Lung (tissue), 12 donors: ENCODE measurements around the gene PDP2. TPM values are rescaled to one million over a fixed set of nuclear protein-coding genes. Genes with fewer than 3 reads are reported as not detected.
A peak's percentile ranks its signal among the peaks of the same experiment; 100 is the strongest.

Source experiments
- ATAC-seq: fragments of 200-7000 bp; cut with Tn5 transposase; one replicate; pipeline ENCODE4 v1.9.1; 2020; ENCODE audit warnings: moderate number of reproducible peaks; ENCODE audit not compliant: insufficient read depth, low FRiP score
- DNase-seq, 3 donors: peaks; one replicate each; pipeline ENCODE4 v3.0.0-alpha.2; 2013 to 2017
- H3K27ac ChIP-seq, 2 donors: one replicate each; pipeline ENCODE4 v1.5.1; 2013; ENCODE audit warnings: mild to moderate bottlenecking in 2 of 2, moderate library complexity in 2 of 2, control low read depth in 1 of 2, inconsistent platforms in 1 of 2, low read depth in 1 of 2, low read length in 1 of 2
- H3K27me3 ChIP-seq, 3 donors: one replicate each; pipeline ENCODE4 v1.5.1; 2013; ENCODE audit warnings: low read length in 2 of 3; ENCODE audit not compliant: control insufficient read depth in 3 of 3, insufficient read depth in 3 of 3
- H3K36me3 ChIP-seq, 4 donors: one replicate each; pipeline ENCODE4 v1.5.1; 2013; ENCODE audit warnings: low read length in 4 of 4, mild to moderate bottlenecking in 1 of 4, moderate library complexity in 1 of 4; ENCODE audit not compliant: control insufficient read depth in 4 of 4, insufficient read depth in 4 of 4
- H3K4me1 ChIP-seq, 5 donors: one replicate each; pipeline ENCODE4 v1.5.1; 2013; ENCODE audit warnings: low read length in 5 of 5, mild to moderate bottlenecking in 2 of 5, moderate library complexity in 1 of 5; ENCODE audit not compliant: control insufficient read depth in 5 of 5, insufficient read depth in 5 of 5
- H3K4me3 ChIP-seq: one replicate; pipeline ENCODE4 v1.5.1; 2013; ENCODE audit warnings: mild to moderate bottlenecking, control low read depth, moderate library complexity
- H3K9ac ChIP-seq, 2 donors: one replicate each; pipeline ENCODE4 v1.5.1; 2013; ENCODE audit warnings: low read length in 2 of 2, control low read depth in 1 of 2; ENCODE audit not compliant: insufficient read depth in 1 of 2
- H3K9me3 ChIP-seq, 4 donors: one replicate each; pipeline ENCODE4 v1.5.1; 2013; ENCODE audit warnings: low read length in 3 of 4, mild to moderate bottlenecking in 1 of 4, moderate library complexity in 1 of 4; ENCODE audit not compliant: control insufficient read depth in 4 of 4, insufficient read depth in 3 of 4
- WGBS, 2 donors: extraction: QIAGEN DNeasy Blood & Tissue Kit; methylation state at CpG; one replicate each; pipeline ENCODE4 v1.1.7; 2013; 5-methylcytosine and 5-hydroxymethylcytosine counted together
- polyA plus RNA-seq, 2 donors: library from polyadenylated mRNA; stranded (reverse); fragments of 200-250 nt; gene quantifications; one replicate each; pipeline ENCODE4 v1.2.1, GENCODE V29; 2013
- total RNA-seq, 2 donors: library from RNA; depleted of rRNA in 1 of 2; stranded (reverse); fragments of >200 nt in 1 of 2; gene quantifications; one replicate each; pipeline ENCODE4 v1.2.1, GENCODE V29; 2014 to 2021
- TF ChIP-seq, protein P1 (sequence below): IDR thresholded peaks from 2 replicates; pipeline ENCODE4 v1.5.1; 2012; ENCODE audit warnings: mild to moderate bottlenecking; ENCODE audit errors: control extremely low read depth, extremely low read depth
- donor health status: control.
- donor health status: control.
- donor health status: Bipolar disorder and iron deficiency.
- donor health status: healthy.
- donor health status: DM: yes; HTN: yes; CAD: no.

The PDP2 gene
- total and polyA plus RNA-seq, 4 donors = 4.5 to 23.0 (median 13.1) TPM

DNA sequence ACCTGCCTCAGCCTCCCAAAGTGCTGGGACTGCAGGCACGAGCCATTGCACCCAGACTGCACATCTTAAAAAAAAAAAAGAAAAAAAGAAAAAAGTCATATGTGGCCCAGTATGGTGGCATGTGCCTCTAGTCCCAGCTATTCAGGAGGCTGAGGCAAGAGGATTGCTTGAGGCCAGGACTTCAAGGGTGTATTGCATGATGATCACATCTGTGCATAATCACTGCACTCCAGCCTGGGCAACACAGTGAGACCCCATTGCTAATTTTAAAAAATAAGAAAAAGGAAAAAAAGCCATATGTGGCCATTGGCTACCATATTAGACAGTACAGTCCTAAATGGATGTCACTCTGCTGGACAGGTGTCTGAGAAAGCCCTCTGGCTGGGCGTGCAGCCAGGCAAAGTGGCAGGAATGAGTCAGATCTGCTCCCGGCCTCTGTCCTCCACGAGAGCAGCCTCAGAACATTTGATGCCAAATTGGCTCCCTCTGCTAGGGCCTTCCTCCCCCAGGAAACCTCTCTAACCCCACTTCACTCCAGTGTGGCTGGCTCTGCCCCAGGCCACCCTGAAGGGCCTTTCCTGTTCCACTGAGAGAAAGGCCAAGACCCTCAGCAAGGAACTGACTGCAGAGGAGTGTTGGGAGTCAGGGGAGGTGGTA lies 21.4 kb upstream of the PDP2 start:
- Histone ChIP-seq H3K9ac (no peak overlapping the region), H3K9me3 (no peaks in the 10 kb centered on the region), H3K4me1 (peaks cover 0 to 3% (median 0%) of the 10 kb centered on the region in 5 donors), H3K27ac (no peak overlapping the region), H3K27me3 (no peaks in the 10 kb centered on the region), H3K4me3 (no peak overlapping the region), H3K36me3 (no peaks in the 10 kb centered on the region)
- peak; percentile 79 for ATAC-seq
- WGBS, 2 donors = 52 to 71% methylated on average over 4 of the region's 4 CpGs
- peak in 2 of 3 donors; percentile 5 to 36 for DNase-seq
- TF ChIP-seq, protein P1, sequence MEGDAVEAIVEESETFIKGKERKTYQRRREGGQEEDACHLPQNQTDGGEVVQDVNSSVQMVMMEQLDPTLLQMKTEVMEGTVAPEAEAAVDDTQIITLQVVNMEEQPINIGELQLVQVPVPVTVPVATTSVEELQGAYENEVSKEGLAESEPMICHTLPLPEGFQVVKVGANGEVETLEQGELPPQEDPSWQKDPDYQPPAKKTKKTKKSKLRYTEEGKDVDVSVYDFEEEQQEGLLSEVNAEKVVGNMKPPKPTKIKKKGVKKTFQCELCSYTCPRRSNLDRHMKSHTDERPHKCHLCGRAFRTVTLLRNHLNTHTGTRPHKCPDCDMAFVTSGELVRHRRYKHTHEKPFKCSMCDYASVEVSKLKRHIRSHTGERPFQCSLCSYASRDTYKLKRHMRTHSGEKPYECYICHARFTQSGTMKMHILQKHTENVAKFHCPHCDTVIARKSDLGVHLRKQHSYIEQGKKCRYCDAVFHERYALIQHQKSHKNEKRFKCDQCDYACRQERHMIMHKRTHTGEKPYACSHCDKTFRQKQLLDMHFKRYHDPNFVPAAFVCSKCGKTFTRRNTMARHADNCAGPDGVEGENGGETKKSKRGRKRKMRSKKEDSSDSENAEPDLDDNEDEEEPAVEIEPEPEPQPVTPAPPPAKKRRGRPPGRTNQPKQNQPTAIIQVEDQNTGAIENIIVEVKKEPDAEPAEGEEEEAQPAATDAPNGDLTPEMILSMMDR = no peak

DNA sequence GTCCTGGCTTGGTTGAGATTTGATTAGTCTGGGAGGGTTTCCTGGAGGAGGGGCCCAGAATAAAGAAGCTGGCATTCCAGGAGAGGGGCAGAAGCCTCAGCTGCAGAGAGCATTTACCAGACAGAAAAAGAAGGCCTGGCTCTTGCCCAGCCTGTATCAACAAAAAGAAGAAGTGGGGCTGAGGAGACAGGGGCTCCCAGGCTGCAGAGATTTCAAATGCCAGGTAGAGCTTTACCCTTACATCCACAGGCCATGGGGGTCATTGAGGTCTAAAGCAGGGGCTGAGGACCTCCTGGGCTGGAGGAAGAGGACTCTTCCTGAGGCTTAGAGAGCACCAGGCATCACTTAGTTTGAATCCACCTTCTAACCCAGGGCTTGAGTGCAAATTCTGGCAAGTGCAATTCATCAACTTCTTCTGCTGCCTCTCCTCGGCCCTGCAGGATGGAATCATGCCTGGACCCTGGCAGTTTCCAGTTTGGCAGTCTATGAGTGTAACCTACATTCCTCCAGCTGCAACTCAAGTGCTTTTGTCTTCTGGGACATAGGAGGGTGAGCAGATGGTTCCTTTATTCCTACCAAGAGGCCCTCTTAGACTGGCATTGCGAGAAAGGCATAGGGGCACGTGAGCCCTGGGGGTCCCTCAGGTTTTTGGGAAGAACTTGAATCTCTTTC lies 20.8 kb upstream of the PDP2 start:
- WGBS, 2 donors = 77 to 90% methylated on average over 3 of the region's 3 CpGs
- Histone ChIP-seq H3K4me1 (peaks cover 0 to 3% (median 0%) of the 10 kb centered on the region in 5 donors), H3K9ac (no peak overlapping the region), H3K9me3 (no peaks in the 10 kb centered on the region), H3K4me3 (no peak overlapping the region), H3K36me3 (no peaks in the 10 kb centered on the region), H3K27me3 (no peaks in the 10 kb centered on the region), H3K27ac (no peak overlapping the region)
- DNase-seq (no peak), ATAC-seq (no peak)
- TF ChIP-seq, protein P1 = no peak

DNA sequence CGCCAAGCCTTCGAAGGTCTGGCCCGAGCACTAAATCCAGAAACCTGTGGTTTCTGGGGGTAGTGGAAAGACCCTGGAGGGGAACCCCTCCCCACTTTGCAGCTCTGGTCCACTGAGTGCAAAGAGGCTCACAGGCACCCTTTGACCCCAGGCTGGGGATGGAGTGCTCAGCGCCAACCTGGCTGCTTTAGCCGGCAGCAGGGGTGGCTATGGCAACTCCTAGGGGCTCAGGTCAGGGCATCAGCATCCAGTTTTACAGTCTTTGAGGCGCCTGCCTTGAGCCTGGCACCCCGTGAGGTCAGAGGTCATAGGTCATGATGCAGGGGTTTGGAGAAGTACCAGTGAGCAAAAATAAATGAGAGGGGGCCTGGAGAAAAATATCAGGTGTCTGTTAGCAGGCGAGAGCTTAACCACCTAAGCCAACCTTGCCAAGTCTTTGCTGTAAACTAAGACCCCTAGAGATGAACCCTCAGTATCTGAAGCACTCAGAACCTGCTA lies 18.2 kb upstream of the PDP2 start:
- Histone ChIP-seq H3K27me3 (no peaks in the 10 kb centered on the region), H3K36me3 (no peaks in the 10 kb centered on the region), H3K4me3 (no peak overlapping the region), H3K9ac (no peak overlapping the region), H3K9me3 (no peaks in the 10 kb centered on the region), H3K4me1 (peaks cover 0 to 3% (median 0%) of the 10 kb centered on the region in 5 donors), H3K27ac (no peak overlapping the region)
- 92 to 93% methylated on average over 8 of the region's 8 CpGs for WGBS, 2 donors
- TF ChIP-seq, protein P1 = no peak
- no peak for ATAC-seq
- no peak for DNase-seq
